Choroid plexus epithelial cell (primary cell): ENCODE measurements around the gene WFDC2.

Experiments used
- DNase-seq: peaks from one replicate; pipeline ENCODE4 v3.0.0-alpha.2; 2010; ENCODE audit warnings: low read depth
- H3K4me3 ChIP-seq: 2 replicates; pipeline ENCODE4 v1.5.1; 2011; ENCODE audit warnings: low read depth, mild to moderate bottlenecking, control low read depth, low read length, moderate library complexity
- CTCF ChIP-seq: conservative IDR thresholded peaks from 2 replicates; pipeline ENCODE4 v1.5.1; 2011; ENCODE audit warnings: low read depth, mild to moderate bottlenecking, control low read depth, inconsistent platforms, low read length, moderate library complexity

The WFDC2 gene

GRCh38 chr20:45518282-45518681, 48.7 kb downstream of the WFDC2 start:
- H3K4me3 ChIP-seq = no peak overlapping the region
- no peak for DNase-seq
- no peak for TF ChIP-seq CTCF

- no peak for TF ChIP-seq CTCF
Observed at GRCh38 chr20:45523821-45524220, 54.3 kb downstream of the WFDC2 start.

DNA sequence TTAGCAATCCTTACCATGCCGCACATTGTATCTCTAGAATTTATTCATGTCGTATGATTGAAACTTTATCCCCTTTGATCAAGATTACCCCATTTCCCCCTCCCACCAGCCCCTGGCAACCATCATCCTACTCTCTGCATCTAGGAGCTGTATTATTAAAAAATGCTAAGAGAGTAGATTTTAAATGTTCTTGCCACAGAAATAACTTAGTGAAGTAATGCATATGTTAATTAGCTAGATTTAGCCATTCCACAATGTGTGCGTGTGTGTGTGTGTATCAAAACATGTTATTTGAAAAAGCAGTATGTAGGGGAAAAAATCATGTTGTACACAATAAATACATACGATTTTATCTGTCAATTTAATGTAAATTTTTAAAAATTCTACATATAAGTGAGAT, 57.7 kb downstream of the WFDC2 start:
- no peak for DNase-seq
- no peak for TF ChIP-seq CTCF
- no peak overlapping the region for H3K4me3 ChIP-seq

More at GRCh38 chr20:45523821-45524220, 54.3 kb downstream of the WFDC2 start:
- H3K4me3 ChIP-seq = no peak overlapping the region
- DNase-seq = no peak
